Astrocyte of the spinal cord (primary cell): Measurements from ENCODE around the gene PRRT4.

Experiments used
- DNase-seq: peaks from one replicate; pipeline ENCODE4 v3.0.0; 2011; ENCODE audit warnings: low read depth, low spot score
- H3K4me3 ChIP-seq: 2 replicates; pipeline ENCODE4 v1.5.1; 2011; ENCODE audit warnings: low read depth, mild to moderate bottlenecking, low read length, moderate library complexity
- in situ Hi-C: cut with HindIII; loops from 2 replicates; pipeline ENCODE4 v1.10.0; 2017; ENCODE audit warnings: low sequenced_read_pairs
- TF ChIP-seq, protein P1 (sequence below): IDR thresholded peaks from 2 replicates; pipeline ENCODE4 v1.5.1; 2012; ENCODE audit warnings: low read depth, mild to moderate bottlenecking, low read length, inconsistent platforms

PRRT4 gene

DNA sequence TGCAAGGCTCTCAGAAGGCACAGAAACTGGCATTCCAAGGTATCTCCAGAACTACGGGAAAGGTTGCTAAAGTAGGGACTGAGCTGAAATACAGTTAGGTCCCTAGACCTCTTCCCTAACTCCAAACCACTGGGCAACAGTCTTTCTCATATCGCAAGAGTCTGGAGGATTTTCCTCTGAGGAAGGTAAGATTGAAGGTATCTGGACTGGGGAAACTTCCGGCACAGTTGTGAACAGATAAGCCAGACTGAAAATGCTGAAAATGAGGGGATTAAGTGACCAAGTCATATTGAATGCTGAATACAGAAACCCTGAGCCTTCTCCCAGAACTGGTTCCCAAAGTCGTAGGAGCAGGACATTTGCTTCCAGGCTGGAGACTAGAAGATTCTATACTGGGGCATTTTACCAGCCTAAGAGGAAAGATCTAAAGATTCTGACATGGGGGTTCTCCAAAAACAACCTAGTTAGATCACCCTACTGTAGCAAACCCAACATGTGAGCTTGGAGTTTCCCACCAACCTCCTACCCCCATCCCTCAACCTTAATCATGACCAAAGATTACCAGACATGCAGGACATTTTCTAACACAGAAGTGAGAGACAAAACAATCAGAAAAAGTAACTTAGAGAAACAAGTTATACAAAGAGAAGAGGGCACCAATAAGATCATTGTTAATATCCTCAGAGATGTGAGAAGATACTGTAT lies 2.8 kb upstream of the PRRT4 start:
- in situ Hi-C loops: no loop called here
- no peak overlapping the region for H3K4me3 ChIP-seq
- DNase-seq: no peak
- TF ChIP-seq, protein P1, sequence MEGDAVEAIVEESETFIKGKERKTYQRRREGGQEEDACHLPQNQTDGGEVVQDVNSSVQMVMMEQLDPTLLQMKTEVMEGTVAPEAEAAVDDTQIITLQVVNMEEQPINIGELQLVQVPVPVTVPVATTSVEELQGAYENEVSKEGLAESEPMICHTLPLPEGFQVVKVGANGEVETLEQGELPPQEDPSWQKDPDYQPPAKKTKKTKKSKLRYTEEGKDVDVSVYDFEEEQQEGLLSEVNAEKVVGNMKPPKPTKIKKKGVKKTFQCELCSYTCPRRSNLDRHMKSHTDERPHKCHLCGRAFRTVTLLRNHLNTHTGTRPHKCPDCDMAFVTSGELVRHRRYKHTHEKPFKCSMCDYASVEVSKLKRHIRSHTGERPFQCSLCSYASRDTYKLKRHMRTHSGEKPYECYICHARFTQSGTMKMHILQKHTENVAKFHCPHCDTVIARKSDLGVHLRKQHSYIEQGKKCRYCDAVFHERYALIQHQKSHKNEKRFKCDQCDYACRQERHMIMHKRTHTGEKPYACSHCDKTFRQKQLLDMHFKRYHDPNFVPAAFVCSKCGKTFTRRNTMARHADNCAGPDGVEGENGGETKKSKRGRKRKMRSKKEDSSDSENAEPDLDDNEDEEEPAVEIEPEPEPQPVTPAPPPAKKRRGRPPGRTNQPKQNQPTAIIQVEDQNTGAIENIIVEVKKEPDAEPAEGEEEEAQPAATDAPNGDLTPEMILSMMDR: no peak

DNA sequence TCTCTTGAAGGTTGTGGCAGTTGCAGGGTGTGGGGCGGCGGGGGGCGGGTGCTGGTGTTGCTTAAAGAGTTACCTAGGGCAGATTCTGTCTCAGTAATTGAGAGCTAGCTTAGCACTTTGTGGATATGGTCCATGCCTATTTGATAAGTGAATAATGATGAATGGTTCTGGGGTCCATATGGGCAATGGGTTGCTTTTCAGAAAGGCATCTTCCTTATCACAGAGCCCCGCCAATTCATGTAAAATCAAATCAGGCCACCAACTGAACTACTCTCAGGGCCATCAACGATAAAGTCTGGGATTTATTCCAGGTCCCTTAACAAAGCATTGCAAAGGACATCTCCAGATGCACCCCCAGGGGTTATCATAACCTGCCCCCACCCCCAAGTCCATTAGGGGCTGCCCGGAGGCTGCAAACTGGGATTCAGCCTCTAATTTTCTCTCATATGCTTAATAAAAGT lies 1.8 kb upstream of the PRRT4 start:
- in situ Hi-C loops: no loop called here
- H3K4me3 ChIP-seq: no peak overlapping the region
- no peak for DNase-seq
- TF ChIP-seq, protein P1: no peak

DNA sequence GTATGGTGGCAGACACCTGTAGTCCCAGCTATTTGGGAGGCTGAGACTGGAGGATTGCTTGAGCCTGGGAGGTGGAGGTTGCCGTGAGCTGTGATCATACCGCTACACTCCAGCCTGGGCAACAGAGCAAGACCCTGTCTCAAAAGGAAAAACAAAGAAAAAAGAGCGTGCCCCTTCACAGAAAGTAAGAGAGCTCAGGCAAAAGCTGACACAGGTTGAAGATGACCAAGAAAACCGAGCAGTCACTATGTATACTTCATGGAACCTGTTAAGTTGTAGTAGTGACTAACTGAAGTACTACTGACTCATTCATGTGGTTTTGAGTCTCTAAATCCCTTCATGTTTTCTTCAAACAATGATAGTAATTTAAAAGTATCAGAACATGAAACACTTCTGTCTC lies 1.2 kb upstream of the PRRT4 start:
- no peak overlapping the region for H3K4me3 ChIP-seq
- TF ChIP-seq, protein P1: no peak
- in situ Hi-C loops: no loop called here
- peak; percentile 40 for DNase-seq

DNA sequence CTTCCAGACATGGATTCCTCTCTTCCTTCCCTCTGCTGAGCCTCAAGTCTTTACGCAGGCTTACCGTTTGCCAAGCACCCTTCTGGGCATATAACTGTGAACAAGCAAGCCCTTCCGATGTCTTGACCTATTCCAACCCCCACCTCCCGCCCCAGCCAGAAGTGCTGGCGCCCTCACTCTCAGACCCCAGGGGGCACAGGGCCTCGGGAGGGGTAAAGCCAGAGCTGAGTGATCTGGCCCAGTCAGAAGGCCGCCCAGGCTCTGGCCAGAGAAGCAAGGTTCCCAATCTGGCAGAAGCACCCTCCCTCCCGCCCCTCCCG lies 1.2 kb downstream of the PRRT4 start:
- no peak overlapping the region for H3K4me3 ChIP-seq
- in situ Hi-C loops: no loop called here
- TF ChIP-seq, protein P1: no peak
- DNase-seq: no peak

DNA sequence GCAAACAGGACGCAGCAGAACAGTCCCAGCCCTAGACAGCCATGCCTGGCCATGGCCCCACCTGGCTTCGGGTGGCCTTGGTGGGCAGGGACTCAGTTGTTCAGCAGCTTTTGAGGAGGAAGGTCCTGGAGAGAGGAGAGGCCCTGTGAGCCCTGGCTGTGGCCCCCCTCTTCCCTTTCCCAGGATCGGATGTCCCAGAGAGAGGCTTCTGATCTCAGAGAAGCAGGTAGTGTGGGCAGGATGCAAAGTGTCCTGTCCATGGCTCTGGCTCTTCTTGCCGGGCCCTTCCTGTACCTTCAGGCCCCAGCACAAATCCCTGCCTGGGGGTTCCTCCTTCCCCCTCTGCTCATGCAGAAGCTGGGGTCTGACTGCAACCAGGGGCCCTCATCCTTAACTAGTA lies 1.6 kb downstream of the PRRT4 start:
- TF ChIP-seq, protein P1: no peak
- in situ Hi-C loops: no loop called here
- no peak for DNase-seq
- no peak overlapping the region for H3K4me3 ChIP-seq

DNA sequence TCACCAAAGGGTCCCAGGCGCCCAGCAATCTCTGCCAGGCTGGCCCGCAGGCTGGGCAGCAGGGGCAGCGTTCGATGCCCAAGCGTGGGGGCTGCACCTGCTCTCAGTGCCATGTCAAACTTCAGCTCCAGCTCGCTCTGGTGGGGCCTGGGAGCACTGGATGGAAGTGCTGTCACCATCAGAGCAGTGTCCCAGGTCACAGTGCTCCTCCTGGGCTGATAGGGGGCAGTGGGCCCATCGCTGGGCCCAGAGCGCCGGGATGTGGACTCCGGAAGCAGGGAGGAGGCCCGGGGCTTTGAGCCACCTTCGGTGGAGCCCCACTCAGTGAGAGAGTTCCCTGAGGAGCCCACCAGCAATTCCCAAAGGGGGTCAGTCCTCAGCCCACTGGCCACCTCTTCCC lies 2.2 kb downstream of the PRRT4 start:
- TF ChIP-seq, protein P1: no peak
- in situ Hi-C loops: no loop called here
- DNase-seq: no peak
- H3K4me3 ChIP-seq: no peak overlapping the region
